Measurements from ENCODE around the gene PPP2R5C.

The PPP2R5C gene

DNA sequence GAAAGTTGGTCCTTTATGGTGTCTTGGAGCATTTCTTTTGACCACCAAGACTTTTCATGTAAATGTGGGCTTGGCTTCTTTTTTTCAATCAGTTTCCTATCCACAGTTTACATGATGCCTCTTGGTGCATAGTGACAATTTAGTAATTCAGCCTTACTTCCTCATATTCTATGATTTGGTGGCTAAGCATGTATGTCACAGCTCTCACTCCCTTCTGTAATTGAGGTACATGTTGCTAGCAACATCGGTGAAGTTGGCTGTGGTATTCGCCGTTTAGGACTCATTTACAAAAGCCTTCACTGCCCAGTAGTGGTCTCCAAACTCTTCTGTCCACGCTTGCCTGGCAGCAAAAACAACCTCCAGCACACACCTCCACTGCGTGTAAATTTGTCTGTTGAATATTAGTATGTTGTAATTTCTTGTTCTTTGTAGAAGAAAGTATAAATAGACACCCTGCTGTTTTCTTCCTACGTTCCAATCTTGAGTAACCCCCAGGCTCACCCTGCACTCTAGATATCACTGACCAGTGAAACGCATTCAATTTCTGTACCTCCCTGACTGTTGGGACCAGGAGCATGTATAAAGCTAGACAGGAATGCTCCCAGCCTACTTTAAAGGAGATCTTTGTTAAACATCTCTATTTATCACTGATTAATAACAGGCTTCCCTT, 90.4 kb downstream of the PPP2R5C start (continued):
- no peak for TF ChIP-seq ZIC2 (tag by site-specific recombination; IDR thresholded peaks at IDR 0.05)
- TF ChIP-seq ZNF37A (tag by site-specific recombination; IDR thresholded peaks at IDR 0.05) = no peak

DNA sequence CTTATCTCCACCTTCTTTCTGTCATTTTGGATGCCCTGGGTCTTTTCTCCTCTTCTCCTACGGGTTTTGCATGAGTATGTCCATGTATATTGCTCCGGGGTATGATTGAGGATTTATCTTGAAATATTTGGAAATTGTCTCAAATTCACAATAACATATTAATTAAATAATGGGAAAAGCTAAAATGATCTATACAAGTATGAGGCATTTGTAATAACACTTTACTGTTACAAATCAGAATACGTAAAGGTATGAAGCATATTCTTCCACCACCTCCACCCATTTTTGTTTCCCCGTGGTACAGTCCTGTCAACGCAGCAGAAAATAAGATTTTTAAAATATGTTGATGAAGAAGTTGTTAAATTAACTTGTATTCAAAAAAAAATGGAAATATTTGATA, 91.3 kb downstream of the PPP2R5C start:
- Histone ChIP-seq H3K4me1 (ENCODE audit: control insufficient read depth, insufficient read depth, low read length) (peaks cover 3% of the 10 kb centered on the region; the same call in 1 of the 2 replicates), H3K36me3 (ENCODE audit: control insufficient read depth in 2 of 2, insufficient read depth in 1 of 2, low read length in 2 of 2) (peaks cover 9 to 14% of the 10 kb centered on the region in 2 experiments), H3K4me3 (ENCODE audit: low read depth, low read length) (no peak overlapping the region), H3K9me3 (ENCODE audit: control insufficient read depth, insufficient read depth, low read depth, low read length) (no peaks in the 10 kb centered on the region), H3K27ac (ENCODE audit: extremely low read depth, low read depth, low read length) (no peak overlapping the region)
- CTCF ChIA-PET = interaction anchor here (0.7 kb wide), 1 partner anchor 54 kb away, joined by 3 read pairs; no protein-coding TSS in a partner anchor
- POLR2A ChIA-PET = no interaction called here
- peak; percentile 55; the same call in 1 of the 2 replicates for TF ChIP-seq PRDM10 (tag by site-specific recombination; IDR thresholded peaks at IDR 0.05)
- TF ChIP-seq TRIM28 (IDR thresholded peaks at IDR 0.05; ENCODE audit: borderline replicate concordance, low read length) = no peak

DNA sequence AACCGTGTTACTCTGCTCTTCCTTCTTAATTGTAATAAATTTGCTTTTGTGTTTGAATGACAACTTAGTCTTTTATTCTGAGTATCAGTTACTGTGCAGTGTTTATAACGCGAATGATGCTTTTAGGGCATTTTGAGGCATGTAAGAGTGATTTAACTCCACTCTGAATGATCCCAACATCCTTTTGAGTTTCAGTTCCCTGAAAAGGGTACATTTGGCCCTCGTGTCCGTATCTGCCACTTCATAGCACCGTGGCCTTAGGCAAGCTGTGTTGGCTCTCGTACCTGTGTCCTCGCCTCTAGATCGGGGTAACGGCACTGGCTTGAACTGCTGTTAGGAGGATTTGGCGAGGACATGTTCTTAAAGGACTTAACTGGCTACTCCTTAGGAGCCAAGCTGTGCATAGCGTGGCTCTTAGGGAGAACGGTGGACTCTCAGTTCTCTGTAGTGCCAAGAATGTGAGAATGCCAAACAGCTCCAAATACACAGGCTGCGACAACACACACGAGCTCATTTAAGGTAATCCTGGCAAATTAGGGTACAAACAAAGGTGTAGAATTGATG, 92.0 kb downstream of the PPP2R5C start:
- Histone ChIP-seq H3K4me3 (ENCODE audit: low read depth, low read length) (no peak overlapping the region), H3K27ac (ENCODE audit: extremely low read depth, low read depth, low read length) (no peak overlapping the region), H3K9me3 (ENCODE audit: control insufficient read depth, insufficient read depth, low read depth, low read length) (no peaks in the 10 kb centered on the region), H3K4me1 (ENCODE audit: control insufficient read depth, insufficient read depth, low read length) (peaks cover 3% of the 10 kb centered on the region; the same call in 1 of the 2 replicates), H3K36me3 (ENCODE audit: control insufficient read depth in 2 of 2, insufficient read depth in 1 of 2, low read length in 2 of 2) (peaks cover 12 to 16% of the 10 kb centered on the region in 2 experiments; a peak in 2 of 3 replicates)
- CTCF ChIA-PET = interaction anchor here (0.6 to 0.7 kb wide), 2 partner anchors 53 to 1009 kb away, joined by 3 read pairs; no protein-coding TSS in a partner anchor
- POLR2A ChIA-PET = no interaction called here
- no peak for TF ChIP-seq ZNF10 (tag by site-specific recombination; IDR thresholded peaks at IDR 0.05)
- TF ChIP-seq ZEB2 (tag by site-specific recombination; IDR thresholded peaks at IDR 0.05) = no peak
- TF ChIP-seq ZNF248 (tag by site-specific recombination; IDR thresholded peaks at IDR 0.05) = no peak
- TF ChIP-seq, protein P1, sequence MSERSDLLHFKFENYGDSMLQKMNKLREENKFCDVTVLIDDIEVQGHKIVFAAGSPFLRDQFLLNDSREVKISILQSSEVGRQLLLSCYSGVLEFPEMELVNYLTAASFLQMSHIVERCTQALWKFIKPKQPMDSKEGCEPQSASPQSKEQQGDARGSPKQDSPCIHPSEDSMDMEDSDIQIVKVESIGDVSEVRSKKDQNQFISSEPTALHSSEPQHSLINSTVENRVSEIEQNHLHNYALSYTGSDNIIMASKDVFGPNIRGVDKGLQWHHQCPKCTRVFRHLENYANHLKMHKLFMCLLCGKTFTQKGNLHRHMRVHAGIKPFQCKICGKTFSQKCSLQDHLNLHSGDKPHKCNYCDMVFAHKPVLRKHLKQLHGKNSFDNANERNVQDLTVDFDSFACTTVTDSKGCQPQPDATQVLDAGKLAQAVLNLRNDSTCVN (tag by site-specific recombination; optimal IDR thresholded peaks at IDR 0.05) = no peak
- no peak for TF ChIP-seq ZNF366 (tag by site-specific recombination; conservative IDR thresholded peaks at IDR 0.05)
- TF ChIP-seq ZNF449 (tag by site-specific recombination; IDR thresholded peaks at IDR 0.05) = no peak
- no peak for TF ChIP-seq ZNF362 (tag by site-specific recombination; IDR thresholded peaks at IDR 0.05)
- no peak for TF ChIP-seq WT1 (tag by site-specific recombination; IDR thresholded peaks at IDR 0.05)
- no peak for TF ChIP-seq ZBTB6 (tag by site-specific recombination; IDR thresholded peaks at IDR 0.05)
- no peak for TF ChIP-seq ZNF561 (tag by site-specific recombination; IDR thresholded peaks at IDR 0.05; ENCODE audit: borderline replicate concordance)
- TF ChIP-seq ZNF692 (tag by site-specific recombination; IDR thresholded peaks at IDR 0.05) = no peak
- no peak for TF ChIP-seq ZNF121 (tag by site-specific recombination; IDR thresholded peaks at IDR 0.05)
- TF ChIP-seq ZNF830 (tag by site-specific recombination; IDR thresholded peaks at IDR 0.05; ENCODE audit: low read depth) = no peak
- no peak for TF ChIP-seq ZNF19 (tag by site-specific recombination; IDR thresholded peaks at IDR 0.05; ENCODE audit: low read depth)
- no peak for TF ChIP-seq GLIS2 (tag by site-specific recombination; IDR thresholded peaks at IDR 0.05)
- TF ChIP-seq KLF16 (tag by site-specific recombination; IDR thresholded peaks at IDR 0.05) = no peak
- no peak for TF ChIP-seq FEZF1 (tag by site-specific recombination; IDR thresholded peaks at IDR 0.05)

Data from HEK293 (cell line).